ENCODE measurements around the gene SUPT7L. TPM values are rescaled to one million over a fixed set of nuclear protein-coding genes. Genes with fewer than 3 reads are reported as not detected.
A peak's percentile ranks its signal among the peaks of the same experiment; 100 is the strongest.

SUPT7L gene
- total and polyA plus RNA-seq, 4 donors: 22.0 to 40.0 (median 26.7) TPM

DNA sequence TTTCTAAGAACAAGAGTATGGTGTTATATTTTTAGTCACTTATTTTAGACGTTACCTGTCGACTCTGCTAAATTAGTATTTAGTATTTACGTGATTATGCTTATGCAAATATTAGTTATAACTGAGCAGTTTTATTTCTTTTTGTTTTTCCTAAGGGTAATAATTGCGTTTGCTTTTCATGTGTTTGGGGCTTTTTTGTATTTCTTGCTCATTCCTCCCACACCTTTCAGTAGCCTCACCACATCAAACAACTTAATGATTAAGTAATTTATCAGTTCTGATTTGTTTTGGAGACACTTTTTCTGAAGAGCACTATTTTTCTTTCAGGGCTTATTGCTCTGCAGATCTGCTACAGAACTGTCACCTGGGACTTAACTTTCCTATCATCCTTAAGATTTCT, 7.8 kb upstream of the SUPT7L start:
- H3K4me1 ChIP-seq (ENCODE audit: control insufficient read depth in 5 of 5, insufficient read depth in 5 of 5, low read length in 5 of 5): no peaks in the 10 kb centered on the region
- H3K27ac ChIP-seq (ENCODE audit: low read depth in 1 of 2, low read length in 1 of 2): no peak overlapping the region
- WGBS, 2 donors: 92 to 98% methylated on average over 4 of the region's 4 CpGs
- no peaks in the 10 kb centered on the region for H3K27me3 ChIP-seq (ENCODE audit: control insufficient read depth in 3 of 3, insufficient read depth in 3 of 3, low read length in 2 of 3)
- DNase-seq (no peak), ATAC-seq (ENCODE audit: insufficient read depth, low FRiP score) (no peak)
- H3K36me3 ChIP-seq (ENCODE audit: control insufficient read depth in 4 of 4, insufficient read depth in 4 of 4, low read length in 4 of 4): peaks cover 11 to 23% (median 13%) of the 10 kb centered on the region in 4 donors
- H3K9ac ChIP-seq (ENCODE audit: insufficient read depth in 1 of 2, low read length in 2 of 2): no peak overlapping the region
- TF ChIP-seq, protein P1, sequence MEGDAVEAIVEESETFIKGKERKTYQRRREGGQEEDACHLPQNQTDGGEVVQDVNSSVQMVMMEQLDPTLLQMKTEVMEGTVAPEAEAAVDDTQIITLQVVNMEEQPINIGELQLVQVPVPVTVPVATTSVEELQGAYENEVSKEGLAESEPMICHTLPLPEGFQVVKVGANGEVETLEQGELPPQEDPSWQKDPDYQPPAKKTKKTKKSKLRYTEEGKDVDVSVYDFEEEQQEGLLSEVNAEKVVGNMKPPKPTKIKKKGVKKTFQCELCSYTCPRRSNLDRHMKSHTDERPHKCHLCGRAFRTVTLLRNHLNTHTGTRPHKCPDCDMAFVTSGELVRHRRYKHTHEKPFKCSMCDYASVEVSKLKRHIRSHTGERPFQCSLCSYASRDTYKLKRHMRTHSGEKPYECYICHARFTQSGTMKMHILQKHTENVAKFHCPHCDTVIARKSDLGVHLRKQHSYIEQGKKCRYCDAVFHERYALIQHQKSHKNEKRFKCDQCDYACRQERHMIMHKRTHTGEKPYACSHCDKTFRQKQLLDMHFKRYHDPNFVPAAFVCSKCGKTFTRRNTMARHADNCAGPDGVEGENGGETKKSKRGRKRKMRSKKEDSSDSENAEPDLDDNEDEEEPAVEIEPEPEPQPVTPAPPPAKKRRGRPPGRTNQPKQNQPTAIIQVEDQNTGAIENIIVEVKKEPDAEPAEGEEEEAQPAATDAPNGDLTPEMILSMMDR (IDR thresholded peaks at IDR 0.05; ENCODE audit: control extremely low read depth, extremely low read depth): no peak
- H3K9me3 ChIP-seq (ENCODE audit: control insufficient read depth in 4 of 4, insufficient read depth in 3 of 4, low read length in 3 of 4): no peaks in the 10 kb centered on the region
- no peak overlapping the region for H3K4me3 ChIP-seq

DNA sequence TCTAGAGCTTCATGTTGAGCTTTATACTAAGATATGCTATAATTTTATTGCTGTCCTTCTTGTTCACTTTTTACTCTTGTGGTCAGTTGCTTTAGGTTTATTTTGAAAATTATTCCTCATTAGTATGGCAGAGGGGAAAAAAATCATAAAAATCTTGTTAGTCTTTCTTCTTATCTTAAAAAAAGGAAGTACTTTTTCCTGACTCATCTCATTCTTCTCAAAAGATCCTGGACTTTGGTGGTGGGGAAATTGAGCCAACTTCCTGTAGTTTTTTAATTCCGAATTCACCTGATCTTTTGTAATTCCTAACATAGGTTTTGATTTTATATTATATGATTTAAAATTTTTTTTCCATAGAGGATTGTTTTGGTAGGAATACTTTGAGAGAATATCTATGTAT, 4.0 kb upstream of the SUPT7L start:
- Histone ChIP-seq H3K27ac (ENCODE audit: low read depth in 1 of 2, low read length in 1 of 2) (no peak overlapping the region), H3K36me3 (ENCODE audit: control insufficient read depth in 4 of 4, insufficient read depth in 4 of 4, low read length in 4 of 4) (peaks cover 4 to 11% (median 9%) of the 10 kb centered on the region in 4 donors)

DNA sequence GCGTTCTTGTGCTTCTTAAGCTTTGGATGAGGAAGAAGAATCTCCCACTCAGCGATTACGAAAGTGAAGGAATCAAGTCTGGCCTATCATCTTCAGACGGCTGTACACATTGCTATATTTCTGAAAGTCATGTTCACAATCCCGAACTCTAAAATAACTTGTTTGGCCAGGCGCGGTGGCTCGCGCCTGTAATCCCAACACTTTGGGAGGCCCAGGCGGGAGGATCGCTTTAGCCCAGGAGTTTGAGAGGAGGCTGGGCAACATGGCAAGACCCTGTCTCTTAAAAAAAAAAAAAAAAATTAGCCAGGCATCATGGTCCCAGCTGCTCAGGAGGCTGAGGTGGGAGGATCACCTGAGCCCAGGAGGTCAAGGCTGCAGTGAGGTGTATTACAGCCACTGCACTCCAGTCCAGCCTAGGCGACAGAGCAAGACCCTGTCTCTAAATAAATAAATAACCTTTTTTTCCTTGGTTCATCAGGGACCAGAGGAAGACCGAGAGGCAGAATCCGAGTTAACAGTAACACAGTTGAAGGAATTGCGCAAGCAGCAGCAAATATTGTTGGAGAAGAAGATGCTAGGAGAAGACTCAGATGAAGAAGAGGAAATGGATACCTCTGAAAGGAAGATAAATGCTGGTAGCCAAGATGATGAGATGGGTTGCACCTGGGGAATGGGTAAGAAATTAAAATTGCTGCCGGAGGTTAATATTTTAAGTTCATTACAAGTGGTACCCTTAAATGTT, 1.4 kb upstream of the SUPT7L start:
- Histone ChIP-seq H3K27me3 (ENCODE audit: control insufficient read depth in 3 of 3, insufficient read depth in 3 of 3, low read length in 2 of 3) (no peaks in the 10 kb centered on the region), H3K4me1 (ENCODE audit: control insufficient read depth in 5 of 5, insufficient read depth in 5 of 5, low read length in 5 of 5) (peaks cover 4 to 22% (median 9%) of the 10 kb centered on the region in 5 donors), H3K9me3 (ENCODE audit: control insufficient read depth in 4 of 4, insufficient read depth in 3 of 4, low read length in 3 of 4) (no peaks in the 10 kb centered on the region), H3K9ac (ENCODE audit: insufficient read depth in 1 of 2, low read length in 2 of 2) (peak overlapping the region; percentile 65 to 76), H3K36me3 (ENCODE audit: control insufficient read depth in 4 of 4, insufficient read depth in 4 of 4, low read length in 4 of 4) (peaks cover 14 to 25% (median 18%) of the 10 kb centered on the region in 4 donors), H3K27ac (ENCODE audit: low read depth in 1 of 2, low read length in 1 of 2) (peak overlapping the region in 1 of 2 donors; percentile 96), H3K4me3 (peak overlapping the region; percentile 90)
- ATAC-seq (ENCODE audit: insufficient read depth, low FRiP score) (no peak), DNase-seq (no peak)
- TF ChIP-seq, protein P1 (IDR thresholded peaks at IDR 0.05; ENCODE audit: control extremely low read depth, extremely low read depth): no peak
- 77 to 79% methylated on average over 16 of the region's 16 CpGs for WGBS, 2 donors

More for the DNA sequence above, 4.0 kb upstream of the SUPT7L start:
- no peaks in the 10 kb centered on the region for H3K9me3 ChIP-seq (ENCODE audit: control insufficient read depth in 4 of 4, insufficient read depth in 3 of 4, low read length in 3 of 4)
- no peak for DNase-seq
- H3K9ac ChIP-seq (ENCODE audit: insufficient read depth in 1 of 2, low read length in 2 of 2): no peak overlapping the region
- ATAC-seq (ENCODE audit: insufficient read depth, low FRiP score): no peak
- 30 to 63% methylated on average over 1 of the region's 1 CpG for WGBS, 2 donors
- no peak overlapping the region for H3K4me3 ChIP-seq
- H3K4me1 ChIP-seq (ENCODE audit: control insufficient read depth in 5 of 5, insufficient read depth in 5 of 5, low read length in 5 of 5): peaks cover 4 to 18% (median 7%) of the 10 kb centered on the region in 5 donors
- TF ChIP-seq, protein P1 (IDR thresholded peaks at IDR 0.05; ENCODE audit: control extremely low read depth, extremely low read depth): no peak
- H3K27me3 ChIP-seq (ENCODE audit: control insufficient read depth in 3 of 3, insufficient read depth in 3 of 3, low read length in 2 of 3): no peaks in the 10 kb centered on the region

All from lung (tissue), 12 donors.